NCI-H82 (cell line): Measurements from ENCODE around the gene MEIOC.
"Not testable (repeated sequence)": the region's sequence is repeated elsewhere in the genome, so short reads cannot be mapped to it uniquely, and the experiment has no call there.

Experiments
- DNase-seq: peaks from one replicate; lab custom pipeline; 2025; lab: John Stamatoyannopoulos, UW

The MEIOC gene

GRCh38 chr17:44647736-44648135 lies 8.5 kb upstream of the MEIOC start:
- DNase-seq = no peak

GRCh38 chr17:44648963-44649362 lies 7.3 kb upstream of the MEIOC start:
- no peak for DNase-seq

- no peak for DNase-seq
These were observed 5.0 kb upstream of the MEIOC start for GRCh38 chr17:44651228-44651627.

- DNase-seq = no peak
These were observed 3.5 kb upstream of the MEIOC start for GRCh38 chr17:44652727-44653126.

- DNase-seq = no peak
These were observed 2.9 kb upstream of the MEIOC start for GRCh38 chr17:44653384-44653783.

- no peak for DNase-seq
These were observed 2.3 kb upstream of the MEIOC start for GRCh38 chr17:44653954-44654353.

GRCh38 chr17:44661835-44662234 lies 5.6 kb downstream of the MEIOC start:
- DNase-seq = no peak

GRCh38 chr17:44663095-44663494 lies 6.8 kb downstream of the MEIOC start:
- no peak for DNase-seq

- no peak for DNase-seq
These were observed 8.6 kb downstream of the MEIOC start for GRCh38 chr17:44664867-44665266.

GRCh38 chr17:44666006-44666405 lies 9.7 kb downstream of the MEIOC start:
- DNase-seq = no peak

- DNase-seq = peak; percentile 25
These were observed 16.3 kb downstream of the MEIOC start for GRCh38 chr17:44672479-44673093.

- DNase-seq = no peak
These were observed 17.6 kb downstream of the MEIOC start for GRCh38 chr17:44673893-44674292.

- no peak for DNase-seq
These were observed 20.9 kb downstream of the MEIOC start for GRCh38 chr17:44677136-44677535.

GRCh38 chr17:44683303-44683702 lies 27.0 kb downstream of the MEIOC start:
- not testable (repeated sequence) for DNase-seq

GRCh38 chr17:44687756-44688155 lies 31.5 kb downstream of the MEIOC start:
- no peak for DNase-seq

GRCh38 chr17:44688200-44688599 lies 31.9 kb downstream of the MEIOC start:
- no peak for DNase-seq

- DNase-seq = peak; percentile 37
These were observed 32.6 kb downstream of the MEIOC start for GRCh38 chr17:44688675-44689476.

GRCh38 chr17:44689477-44690217 lies 33.4 kb downstream of the MEIOC start, which contains the start of gene CCDC43:
CCDC43 (minus strand) TSS chr17:44689776; CDS start chr17:44689753, 23 bp downstream.
- DNase-seq = peak; percentile 98

GRCh38 chr17:44690746-44691306 lies 34.6 kb downstream of the MEIOC start:
- not testable (repeated sequence) for DNase-seq

- DNase-seq = no peak
These were observed 37.3 kb downstream of the MEIOC start for GRCh38 chr17:44693609-44694008.

GRCh38 chr17:44700288-44700687 lies 44.0 kb downstream of the MEIOC start:
- not testable (repeated sequence) for DNase-seq

GRCh38 chr17:44707755-44708400 lies 51.6 kb downstream of the MEIOC start:
- no peak for DNase-seq
